ENCODE data around the gene SLC25A45.

The SLC25A45 gene

DNA sequence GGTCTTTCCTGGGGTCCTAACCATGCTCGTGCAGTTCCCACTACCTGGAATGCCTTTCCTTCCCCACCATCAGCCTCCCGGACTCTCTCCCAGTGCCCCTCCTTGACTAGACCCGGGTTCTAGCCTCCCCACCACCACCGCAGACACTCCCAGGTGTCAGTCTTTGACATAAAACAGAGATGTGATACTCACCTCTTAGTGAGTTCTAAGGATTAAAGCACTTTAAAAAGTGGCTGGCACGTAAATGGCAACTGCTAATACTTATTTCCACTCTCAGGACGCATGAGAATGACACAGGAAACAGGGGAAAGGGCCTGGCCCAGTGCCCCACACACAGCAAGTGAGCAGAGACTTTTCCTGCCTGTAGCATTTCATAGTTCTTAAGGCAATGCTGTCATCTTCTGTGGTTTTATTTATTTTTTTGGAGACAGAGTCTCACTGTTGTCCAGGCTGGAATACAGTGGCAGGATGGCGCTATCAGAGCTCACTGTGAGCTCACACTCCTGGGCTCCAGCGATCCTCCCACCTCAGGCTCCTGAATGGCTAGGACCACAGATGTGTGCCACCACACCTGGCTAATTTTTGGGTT, 1.9 kb upstream of the SLC25A45 start:
- DNase-seq, result no peak

- DNase-seq, result no peak
Observed at GRCh38 chr11:65383778-65384177, 1.3 kb upstream of the SLC25A45 start.

DNA sequence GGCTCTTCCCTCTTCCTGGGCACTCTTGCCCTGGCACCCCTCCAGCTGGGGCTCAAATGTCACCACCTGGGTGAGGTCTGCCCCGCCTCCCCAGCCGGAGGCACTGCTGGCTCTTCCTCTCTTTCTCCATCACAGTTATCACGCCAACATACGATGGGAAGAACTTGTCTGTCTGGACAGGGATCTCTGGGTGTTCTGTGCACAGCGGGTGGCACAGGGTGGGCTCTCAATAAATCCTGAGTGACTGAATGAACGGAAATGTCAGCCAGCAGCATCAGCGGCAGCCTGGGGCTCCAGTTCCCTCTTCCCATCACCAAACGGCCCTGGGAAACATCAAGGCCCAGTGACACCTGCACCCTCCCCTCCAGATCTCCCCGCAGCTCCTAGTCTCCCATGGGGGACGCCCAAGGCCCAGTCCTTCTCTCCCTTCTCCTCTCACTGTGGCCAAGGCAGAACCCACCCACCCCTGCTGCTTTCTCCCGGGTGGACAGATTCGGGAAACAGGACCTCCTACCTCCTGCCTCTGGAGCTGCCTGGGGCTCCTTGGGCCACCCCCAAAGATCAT, 440 bp upstream of the SLC25A45 start:
- DNase-seq, result no peak

GRCh38 chr11:65381716-65382032, 772 bp downstream of the SLC25A45 start:
- no peak for DNase-seq

GRCh38 chr11:65380460-65381119, 1.9 kb downstream of the SLC25A45 start:
- DNase-seq, result no peak

- no peak for DNase-seq
Observed at GRCh38 chr11:65379698-65380459, 2.6 kb downstream of the SLC25A45 start.

- DNase-seq, result no peak
Observed at GRCh38 chr11:65378928-65379638, 3.4 kb downstream of the SLC25A45 start.

DNA sequence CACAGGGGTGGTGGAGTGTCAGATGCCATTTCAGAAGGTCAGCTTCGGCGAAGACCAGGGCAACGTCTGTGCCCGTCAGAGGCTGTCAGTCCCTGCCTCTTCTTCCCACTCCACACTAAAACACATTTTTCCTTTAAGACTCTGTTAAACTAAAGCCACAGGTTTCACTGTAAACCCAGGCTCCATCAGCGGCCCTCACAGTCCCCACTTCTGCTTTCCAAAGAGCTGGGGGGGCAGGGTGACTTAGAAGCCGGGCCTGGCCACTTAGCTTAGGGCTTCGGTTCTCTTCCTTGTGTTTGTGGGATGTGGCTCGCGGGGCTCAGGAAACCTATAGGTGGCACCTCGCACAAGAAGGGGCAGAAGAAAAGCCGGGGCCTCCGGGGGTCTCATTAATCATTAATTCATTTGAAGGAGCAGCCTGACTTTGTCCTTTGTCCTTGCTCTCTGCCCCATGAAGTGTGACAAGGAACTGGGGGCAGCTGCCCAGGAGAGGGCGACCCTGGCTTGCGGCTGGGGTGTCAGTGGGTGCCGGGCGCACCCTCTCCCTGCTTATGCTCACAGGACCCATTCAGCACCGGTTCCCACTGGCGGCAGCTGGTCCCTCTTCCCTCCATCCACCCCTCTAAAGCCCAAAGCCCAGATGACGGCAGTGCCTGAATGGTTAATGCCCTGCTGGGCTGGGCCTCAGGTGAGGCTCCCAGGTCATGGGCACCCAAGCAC, 4.1 kb downstream of the SLC25A45 start:
- DNase-seq, result no peak

GRCh38 chr11:65377777-65378176, 4.7 kb downstream of the SLC25A45 start:
- DNase-seq, result no peak

DNA sequence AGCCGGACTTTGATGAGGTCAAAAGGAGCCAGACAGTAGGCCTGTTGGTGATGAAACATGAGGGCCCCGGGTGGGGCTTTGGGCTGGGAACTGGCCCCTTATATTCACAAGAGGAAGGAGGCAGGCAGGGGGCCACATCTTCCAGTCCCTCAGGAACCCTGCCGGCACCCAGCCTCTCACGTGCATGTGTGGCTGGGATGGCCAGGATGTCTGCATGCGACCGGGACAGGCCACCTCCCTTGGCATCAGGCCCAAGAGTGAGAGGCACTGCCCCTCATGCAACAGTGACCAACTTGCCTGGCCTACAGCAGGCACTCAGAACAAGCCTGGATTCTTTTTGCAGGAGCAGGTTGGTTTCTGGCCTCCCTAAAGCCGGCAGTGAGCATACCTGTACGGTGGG, 5.4 kb downstream of the SLC25A45 start:
- DNase-seq, result no peak

- DNase-seq, result no peak
Observed at GRCh38 chr11:65376138-65376713, 6.2 kb downstream of the SLC25A45 start.

- no peak for DNase-seq
Observed at GRCh38 chr11:65375012-65375411, 7.4 kb downstream of the SLC25A45 start.

DNA sequence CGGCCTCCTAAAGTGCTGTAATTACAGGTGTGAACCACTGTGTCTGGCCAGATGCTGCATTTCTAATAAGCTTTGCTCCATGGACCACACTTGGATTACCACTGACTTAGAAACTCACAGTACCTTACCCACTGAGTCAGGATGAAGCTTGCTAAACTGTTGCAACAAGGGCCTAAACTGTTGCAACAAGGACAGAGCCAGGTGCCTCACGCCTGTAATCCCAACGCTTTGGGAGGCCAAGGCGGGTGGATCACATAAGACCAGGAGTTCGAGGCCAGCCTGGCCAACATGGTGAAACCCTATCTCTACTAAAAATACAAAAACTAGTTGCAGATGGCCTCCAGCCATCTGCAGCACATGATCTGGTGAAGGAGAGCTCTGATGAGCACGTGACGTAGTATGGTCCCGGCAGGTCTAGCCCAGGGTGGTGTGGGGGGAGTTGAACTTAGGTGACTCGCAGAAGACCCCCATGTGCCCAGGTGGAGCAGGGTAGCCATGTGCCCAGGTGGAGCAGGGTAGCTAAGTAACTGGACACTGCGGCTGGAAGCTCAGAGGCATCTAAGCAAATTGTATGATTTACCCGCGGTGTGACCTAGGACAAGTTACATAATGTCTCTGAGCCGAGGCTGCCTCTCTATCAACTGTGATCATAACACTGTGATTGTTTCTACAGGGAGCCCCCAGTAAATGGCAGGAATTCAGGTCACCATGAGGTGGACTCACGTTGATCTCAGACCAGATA, 8.4 kb downstream of the SLC25A45 start:
- no peak for DNase-seq

DNA sequence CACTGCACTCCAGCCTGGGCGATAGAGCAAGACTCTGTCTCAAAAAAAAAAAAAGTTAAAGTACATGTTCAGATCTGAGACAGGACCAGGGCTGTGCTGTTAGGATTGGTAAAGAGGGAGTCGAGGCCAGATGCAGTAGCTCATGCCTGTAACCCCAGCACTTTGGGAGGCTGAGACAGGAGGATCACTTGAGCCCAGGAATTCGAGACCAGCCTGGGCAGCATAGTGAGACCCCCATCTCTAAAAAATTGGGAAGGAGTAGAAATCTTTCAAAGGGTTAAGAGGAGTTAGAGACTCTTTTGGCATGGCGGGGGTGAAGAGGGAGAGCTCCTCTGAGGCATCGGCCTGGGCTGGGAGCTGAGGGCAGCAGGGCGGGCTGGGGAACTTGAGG, 11.8 kb downstream of the SLC25A45 start:
- DNase-seq, result no peak

DNA sequence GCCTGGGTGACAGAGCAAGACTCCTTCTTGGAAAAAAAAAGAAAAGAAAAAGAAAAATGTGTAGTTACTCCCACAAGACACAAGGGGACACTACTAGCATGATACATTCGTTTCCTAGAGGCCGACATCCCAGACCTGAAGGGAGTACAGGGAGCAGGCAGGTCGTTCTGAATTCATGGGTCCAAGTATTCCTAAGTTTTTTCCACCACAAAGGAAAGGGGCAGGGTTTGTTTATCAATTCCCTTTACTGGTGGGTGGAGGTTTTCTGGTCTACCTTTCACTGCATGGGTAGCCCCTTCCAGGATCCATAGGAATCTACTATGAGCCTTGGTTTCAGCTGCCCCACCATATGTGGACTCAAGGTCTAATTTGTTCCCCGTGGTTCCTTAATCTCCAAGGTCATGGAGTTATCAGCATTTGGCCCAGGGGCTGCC, 16.1 kb downstream of the SLC25A45 start:
- DNase-seq, result no peak

DNA sequence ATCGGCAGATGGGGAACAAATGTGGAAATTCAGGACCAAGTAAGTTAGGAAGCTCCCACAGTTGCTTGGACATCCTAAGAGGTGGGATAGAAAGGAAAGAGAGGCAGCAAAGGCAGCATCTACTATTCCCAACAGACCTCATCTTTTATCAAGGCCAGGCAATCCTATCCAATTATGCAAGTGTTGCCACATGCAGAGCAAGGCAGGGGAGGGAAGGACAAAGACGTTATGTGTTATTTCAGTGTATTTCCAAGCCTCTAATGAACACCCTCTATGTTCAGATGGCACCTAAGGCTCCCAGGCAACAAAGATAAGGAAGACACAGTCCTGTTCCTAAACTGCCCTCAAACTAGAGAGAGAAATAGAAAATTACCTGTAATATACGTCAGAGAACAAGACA, 18.7 kb downstream of the SLC25A45 start:
- DNase-seq, result no peak

DNA sequence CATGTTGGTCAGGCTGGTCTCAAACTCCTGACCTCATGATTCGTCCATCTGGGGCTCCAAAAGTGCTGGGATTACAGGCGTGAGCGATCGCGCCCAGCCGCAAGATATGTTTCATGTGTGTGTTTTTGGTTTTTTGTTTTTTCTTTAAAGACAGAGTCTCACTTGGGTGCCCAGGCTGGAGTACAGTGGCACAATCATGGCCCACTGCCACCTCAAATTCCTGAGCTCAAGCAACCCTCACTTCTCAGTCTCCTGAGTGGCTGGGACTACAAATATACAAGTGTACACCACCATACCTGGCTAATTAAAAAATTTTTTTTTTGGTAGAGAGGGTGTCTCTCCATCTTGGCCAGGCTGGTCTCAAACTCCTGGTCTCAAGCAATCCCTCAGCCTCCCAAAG, 19.5 kb downstream of the SLC25A45 start:
- DNase-seq, result no peak

DNA sequence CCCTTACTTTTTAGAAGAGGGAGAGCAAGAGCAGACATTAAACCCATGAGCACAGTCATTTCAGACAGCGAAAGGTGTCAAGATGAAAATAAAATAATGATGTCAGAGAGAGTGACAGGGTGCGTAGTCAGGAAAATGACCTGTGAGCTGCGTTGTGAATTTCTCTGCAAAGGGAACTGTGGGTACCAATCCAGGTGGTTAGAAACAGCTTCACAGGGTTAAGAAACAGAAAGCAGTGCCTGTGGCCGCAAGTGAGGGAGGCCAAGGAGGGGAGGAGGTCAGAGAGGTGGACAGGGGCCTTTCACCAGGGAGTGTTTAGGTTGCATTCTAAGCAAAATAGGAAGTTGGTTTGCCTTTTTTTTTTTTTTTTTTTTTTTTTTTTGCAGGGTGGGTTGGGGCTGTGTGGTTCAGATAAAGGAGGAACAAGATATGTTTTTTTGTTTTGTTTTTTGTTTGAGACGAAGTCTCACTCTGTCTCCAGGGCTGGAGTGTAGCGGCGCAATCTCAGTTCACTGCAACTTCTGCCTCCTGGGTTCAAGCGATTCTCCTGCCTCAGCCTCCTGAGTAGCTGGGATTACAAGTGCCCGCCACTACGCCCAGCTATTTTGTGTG, 20.0 kb downstream of the SLC25A45 start:
- no peak for DNase-seq

- no peak for DNase-seq
Observed at GRCh38 chr11:65357856-65358356, 24.5 kb downstream of the SLC25A45 start.

GRCh38 chr11:65356394-65356972, 26.0 kb downstream of the SLC25A45 start:
- no peak for DNase-seq

All from activated CD4-positive, alpha-beta T cell treated with anti-CD3 and anti-CD28 coated beads for 1 hour (primary cell).